Measurements from ENCODE around the gene P3H4. TPM values are rescaled to one million over a fixed set of nuclear protein-coding genes. Genes with fewer than 3 reads are reported as not detected.

P3H4 gene
- total and polyA plus RNA-seq, 10 of the 15 experiments (the other 5 are each of a cell fraction or from before 2014, with no cell fraction given) = 0.32 to 1.1 (median 0.64) TPM; not detected in 1

DNA sequence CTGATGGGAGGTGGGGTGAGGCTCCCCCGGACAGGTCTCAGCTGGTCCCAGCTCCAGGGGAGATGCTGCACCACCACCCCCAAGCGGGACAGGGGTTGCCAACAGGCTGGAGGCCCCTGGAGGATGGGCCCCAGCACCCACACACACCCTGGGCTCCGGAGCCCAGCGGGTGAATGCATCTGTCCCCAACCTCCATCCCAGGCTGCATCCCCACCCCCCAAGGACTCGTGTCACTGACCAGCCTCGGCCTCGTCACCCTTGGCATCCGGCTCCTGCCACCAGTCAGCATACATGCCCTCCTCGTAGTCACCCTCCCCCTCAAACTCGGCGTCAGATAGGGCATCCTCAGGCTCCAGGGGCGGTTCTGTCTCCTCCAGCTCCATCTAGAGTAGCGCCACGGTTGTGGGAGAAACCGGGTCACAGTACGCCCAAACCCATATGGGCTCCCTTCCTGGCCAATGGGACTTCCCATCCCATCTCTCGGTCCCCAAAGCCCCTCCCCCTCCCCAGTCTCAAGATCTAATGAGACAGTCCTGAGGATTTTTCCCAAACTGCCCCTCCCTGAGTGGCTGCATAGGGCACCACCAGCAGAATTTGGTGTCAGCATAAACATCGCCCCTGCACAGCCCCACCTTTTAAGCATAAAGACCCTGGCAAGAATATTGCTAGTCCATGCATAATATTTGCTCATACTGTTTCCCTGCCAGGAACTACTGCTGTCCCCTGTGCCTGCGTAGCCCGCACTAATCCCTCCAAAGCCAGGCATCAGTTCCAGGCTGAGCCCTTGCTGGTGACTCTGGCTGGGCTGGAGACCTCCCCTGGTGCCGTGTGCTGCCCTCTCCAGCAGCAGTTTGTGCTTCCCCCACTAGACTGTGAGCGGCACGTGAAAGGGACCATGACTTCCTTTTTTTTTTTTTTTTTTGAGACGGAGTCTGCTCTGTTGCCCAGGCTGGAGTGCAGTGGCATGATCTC is 8.4 kb downstream of the P3H4 start:
- TF ChIP-seq BHLHE40 (IDR thresholded peaks at IDR 0.05; ENCODE audit: borderline replicate concordance in 1 of 2, low read depth in 2 of 2, low read length in 1 of 2) (peak; percentile 46 to 71; a peak in 3 of 4 replicates), NR2F1 (conservative IDR thresholded peaks at IDR 0.05) (no peak)
- ChIA-PET SMC1A (ENCODE audit: uncharacterized antibody, unreplicated experiment) (no interaction called here), POLR2A (interaction anchor here (0.6 kb wide), 1 partner anchor 901 kb away, joined by 3 read pairs; no protein-coding TSS in a partner anchor), CTCF (interaction anchor here (0.7 to 3.0 kb wide), 5 partner anchors 12 to 1333 kb away, joined by 3 to 25 read pairs (median 4); partner anchors contain the start of gene JUP), RAD21 (ENCODE audit: unreplicated experiment) (interaction anchor here (0.7 to 1.2 kb wide), 2 partner anchors 145 to 156 kb away, joined by 3 read pairs; no protein-coding TSS in a partner anchor)
- in situ Hi-C loops (cut with MboI) = loop anchor here (5.0 kb wide), 1 partner anchor 61 kb away; no protein-coding TSS in a partner anchor
- FAIRE-seq = no peak
- Histone ChIP-seq H3K9me3 (replicated peaks; ENCODE audit: control insufficient read depth, insufficient read depth, low read length) (no peaks in the 10 kb centered on the region), H3K4me3 (no peak overlapping the region), H3K27me3 (replicated peaks in 1 of 2; ENCODE audit: control insufficient read depth in 2 of 2, insufficient read depth in 2 of 2, low read length in 1 of 2) (no peaks in the 10 kb centered on the region), H3K4me1 (ENCODE audit: control insufficient read depth, insufficient read depth, low read length) (no peaks in the 10 kb centered on the region), H3K36me3 (ENCODE audit: control insufficient read depth in 2 of 2, insufficient read depth in 2 of 2, low read length in 1 of 2) (no peaks in the 10 kb centered on the region), H4K20me1 (ENCODE audit: control insufficient read depth, insufficient read depth) (no peaks in the 10 kb centered on the region), H3K27ac (ENCODE audit: control insufficient read depth, insufficient read depth) (no peak overlapping the region), H2AFZ (ENCODE audit: control insufficient read depth, low read depth, low read length) (no peak overlapping the region), H3K9ac (ENCODE audit: control insufficient read depth, insufficient read depth, low read length) (no peak overlapping the region), H3K79me2 (ENCODE audit: control insufficient read depth, insufficient read depth, low read length) (no peaks in the 10 kb centered on the region), H3K4me2 (ENCODE audit: control insufficient read depth, insufficient read depth) (no peak overlapping the region)
- DNase-seq (ENCODE audit: low read depth, low spot score) = no peak
- BruUV-seq (replicated peaks) = no TSS peak
- intact Hi-C loops (cut with micrococcal nuclease; ENCODE audit: unreplicated experiment) = no loop called here
- WGBS (ENCODE audit: insufficient coverage, insufficient replicate concordance, low lambda C conversion rate, missing lambda C conversion rate) = 36% methylated on average over 23 of the region's 24 CpGs
- peak; percentile 33; the same call in 2 of the 3 replicates for ATAC-seq

Measured in GM12878 (cell line).